MM.1S (cell line): ENCODE results near the gene MYO10.

Experiments used
- EZH2phosphoT487 ChIP-seq: fragments of 300-600 bp; sonication (generic); IDR thresholded peaks from 2 replicates; pipeline ENCODE4 v1.6.1; 2018; ENCODE audit warnings: antibody characterized with exemption, low read length
- TF ChIP-seq, protein P1 (sequence below): fragments of 300-600 bp; sonication (generic); IDR thresholded peaks from 2 replicates; pipeline ENCODE4 v1.5.1; 2016; ENCODE audit warnings: antibody characterized with exemption, low read length, mixed read lengths

DNA sequence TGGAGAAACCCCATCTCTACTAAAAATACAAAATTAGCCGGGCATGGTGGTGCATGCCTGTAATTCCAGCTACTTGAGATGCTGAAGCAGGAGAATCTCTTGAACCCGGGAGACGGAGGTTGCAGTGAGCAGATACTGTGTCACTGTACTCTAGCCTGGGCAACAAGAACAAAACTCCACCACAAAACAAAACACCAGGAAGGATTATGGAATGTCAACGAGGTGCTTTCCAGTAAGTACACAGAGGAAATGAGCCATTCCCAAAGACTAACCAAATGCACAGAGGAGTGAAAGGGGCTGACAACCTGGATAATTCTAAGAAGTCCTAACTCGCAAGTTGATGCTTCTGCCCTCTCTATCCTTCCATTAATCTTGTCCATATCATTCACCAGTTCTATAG, 193.2 kb downstream of the MYO10 start:
- TF ChIP-seq, protein P1, sequence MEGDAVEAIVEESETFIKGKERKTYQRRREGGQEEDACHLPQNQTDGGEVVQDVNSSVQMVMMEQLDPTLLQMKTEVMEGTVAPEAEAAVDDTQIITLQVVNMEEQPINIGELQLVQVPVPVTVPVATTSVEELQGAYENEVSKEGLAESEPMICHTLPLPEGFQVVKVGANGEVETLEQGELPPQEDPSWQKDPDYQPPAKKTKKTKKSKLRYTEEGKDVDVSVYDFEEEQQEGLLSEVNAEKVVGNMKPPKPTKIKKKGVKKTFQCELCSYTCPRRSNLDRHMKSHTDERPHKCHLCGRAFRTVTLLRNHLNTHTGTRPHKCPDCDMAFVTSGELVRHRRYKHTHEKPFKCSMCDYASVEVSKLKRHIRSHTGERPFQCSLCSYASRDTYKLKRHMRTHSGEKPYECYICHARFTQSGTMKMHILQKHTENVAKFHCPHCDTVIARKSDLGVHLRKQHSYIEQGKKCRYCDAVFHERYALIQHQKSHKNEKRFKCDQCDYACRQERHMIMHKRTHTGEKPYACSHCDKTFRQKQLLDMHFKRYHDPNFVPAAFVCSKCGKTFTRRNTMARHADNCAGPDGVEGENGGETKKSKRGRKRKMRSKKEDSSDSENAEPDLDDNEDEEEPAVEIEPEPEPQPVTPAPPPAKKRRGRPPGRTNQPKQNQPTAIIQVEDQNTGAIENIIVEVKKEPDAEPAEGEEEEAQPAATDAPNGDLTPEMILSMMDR: no peak
- no peak for TF ChIP-seq EZH2phosphoT487
